Measurements from ENCODE around the gene MBP. TPM values are rescaled to one million over a fixed set of nuclear protein-coding genes. Genes with fewer than 3 reads are reported as not detected.

MBP gene
- total and polyA plus RNA-seq, 2 donors (not counting 3 experiments of a cell fraction or from before 2014, with no cell fraction given) = 1.7 to 2.3 TPM

DNA sequence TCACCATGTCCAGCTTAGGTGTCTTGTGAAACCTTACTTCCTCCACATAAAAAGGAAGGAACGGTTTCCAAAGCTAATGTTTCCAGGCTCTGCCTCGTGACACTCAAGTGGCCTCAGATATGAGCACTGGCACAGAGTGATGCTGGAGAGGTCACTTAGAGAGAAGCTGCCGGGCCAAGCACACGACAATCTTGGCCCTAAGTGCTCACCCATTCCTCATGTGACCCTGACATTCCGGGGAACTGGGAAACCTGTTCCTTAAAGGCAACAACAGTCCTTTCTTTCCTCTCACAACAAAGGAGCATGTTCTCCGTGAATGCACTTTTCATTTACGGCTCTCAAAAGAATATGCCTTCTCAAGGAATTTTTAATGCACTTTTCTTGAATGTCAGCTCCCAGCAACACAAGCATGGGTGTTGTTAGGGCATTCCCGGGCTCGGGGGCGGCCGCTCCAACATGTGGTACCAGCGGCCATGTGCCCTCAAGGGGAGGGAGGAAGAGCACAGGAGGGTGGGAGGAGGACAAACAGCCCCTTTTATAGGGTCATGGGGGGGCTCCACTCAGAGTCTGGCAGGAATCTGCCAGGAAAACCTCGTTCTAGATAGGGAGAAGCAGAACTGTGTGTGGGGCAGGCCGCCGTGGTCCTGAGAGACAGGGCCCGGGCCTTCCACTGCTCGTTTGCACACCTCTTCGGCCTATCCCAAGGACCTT lies 118.6 kb downstream of the MBP start:
- no peak overlapping the region for H3K4me2 ChIP-seq (ENCODE audit: insufficient read depth, low read length)
- no peaks in the 10 kb centered on the region for H4K20me1 ChIP-seq (replicated peaks; ENCODE audit: control insufficient read depth, extremely low read depth, insufficient read depth, low read length)
- TF ChIP-seq EZH2 (IDR thresholded peaks at IDR 0.05; ENCODE audit: borderline replicate concordance, low read depth, low read length, severe bottlenecking) (no peak), JUN (IDR thresholded peaks at IDR 0.05; ENCODE audit: borderline replicate concordance, insufficient read depth, insufficient read length, low read depth) (no peak), MYC (IDR thresholded peaks at IDR 0.05; ENCODE audit: low read depth, low read length) (no peak), POLR2AphosphoS5 (IDR thresholded peaks at IDR 0.05; ENCODE audit: insufficient read depth, low read depth, low read length) (no peak), FOS (IDR thresholded peaks at IDR 0.05; ENCODE audit: borderline replicate concordance, insufficient read depth, low read length) (no peak), POLR2A (IDR thresholded peaks at IDR 0.05; ENCODE audit: low read depth, low read length) (no peak), GATA2 (IDR thresholded peaks at IDR 0.05; ENCODE audit: insufficient read depth, insufficient read length, low read depth, low read length) (no peak)
- TF ChIP-seq, protein P1, sequence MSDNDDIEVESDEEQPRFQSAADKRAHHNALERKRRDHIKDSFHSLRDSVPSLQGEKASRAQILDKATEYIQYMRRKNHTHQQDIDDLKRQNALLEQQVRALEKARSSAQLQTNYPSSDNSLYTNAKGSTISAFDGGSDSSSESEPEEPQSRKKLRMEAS (IDR thresholded peaks at IDR 0.05; ENCODE audit: insufficient read depth, insufficient read length) = no peak
- TF ChIP-seq, protein P2, sequence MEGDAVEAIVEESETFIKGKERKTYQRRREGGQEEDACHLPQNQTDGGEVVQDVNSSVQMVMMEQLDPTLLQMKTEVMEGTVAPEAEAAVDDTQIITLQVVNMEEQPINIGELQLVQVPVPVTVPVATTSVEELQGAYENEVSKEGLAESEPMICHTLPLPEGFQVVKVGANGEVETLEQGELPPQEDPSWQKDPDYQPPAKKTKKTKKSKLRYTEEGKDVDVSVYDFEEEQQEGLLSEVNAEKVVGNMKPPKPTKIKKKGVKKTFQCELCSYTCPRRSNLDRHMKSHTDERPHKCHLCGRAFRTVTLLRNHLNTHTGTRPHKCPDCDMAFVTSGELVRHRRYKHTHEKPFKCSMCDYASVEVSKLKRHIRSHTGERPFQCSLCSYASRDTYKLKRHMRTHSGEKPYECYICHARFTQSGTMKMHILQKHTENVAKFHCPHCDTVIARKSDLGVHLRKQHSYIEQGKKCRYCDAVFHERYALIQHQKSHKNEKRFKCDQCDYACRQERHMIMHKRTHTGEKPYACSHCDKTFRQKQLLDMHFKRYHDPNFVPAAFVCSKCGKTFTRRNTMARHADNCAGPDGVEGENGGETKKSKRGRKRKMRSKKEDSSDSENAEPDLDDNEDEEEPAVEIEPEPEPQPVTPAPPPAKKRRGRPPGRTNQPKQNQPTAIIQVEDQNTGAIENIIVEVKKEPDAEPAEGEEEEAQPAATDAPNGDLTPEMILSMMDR (IDR thresholded peaks at IDR 0.05; ENCODE audit: extremely low read depth in 1 of 2, insufficient read depth in 1 of 2, low read depth in 1 of 2, low read length in 2 of 2) = no peak
- no peak overlapping the region for H3K9ac ChIP-seq (replicated peaks; ENCODE audit: extremely low read depth, insufficient read depth, low read length)
- FAIRE-seq (no peak), DNase-seq (ENCODE audit: low read depth, low spot score) (no peak)
- H3K4me1 ChIP-seq (ENCODE audit: control insufficient read depth, extremely low read depth, insufficient read depth, low read length) = no peaks in the 10 kb centered on the region
- H3K36me3 ChIP-seq (ENCODE audit: control insufficient read depth in 2 of 2, extremely low read depth in 1 of 2, insufficient read depth in 2 of 2, low read length in 2 of 2) = no peaks in the 10 kb centered on the region
- ChIA-PET POLR2A (no interaction called here), CTCF (interaction anchor here (0.9 to 4.2 kb wide), 2 partner anchors 13 to 30 kb away, joined by 3 to 19 read pairs; no protein-coding TSS in a partner anchor)
- H3K9me3 ChIP-seq (replicated peaks; ENCODE audit: control insufficient read depth, insufficient read depth, low read length) = no peaks in the 10 kb centered on the region
- H3K27ac ChIP-seq (ENCODE audit: insufficient read depth, low read depth, low read length) = no peak overlapping the region
- peaks cover 0 to 4% of the 10 kb centered on the region in 2 experiments for H3K27me3 ChIP-seq (ENCODE audit: control insufficient read depth in 2 of 2, insufficient read depth in 2 of 2, low read length in 2 of 2)
- dilution Hi-C loops (cut with MboI; ENCODE audit: extremely low pct_ligation_motif_present, low sequenced_read_pairs) (no loop called here), intact Hi-C loops (cut with micrococcal nuclease) (no loop called here)
- no TSS peak for BruUV-seq (replicated peaks)
- H3K9me1 ChIP-seq (replicated peaks; ENCODE audit: control insufficient read depth, extremely low read depth, insufficient read depth, low read length) = no peaks in the 10 kb centered on the region
- H3K79me2 ChIP-seq (ENCODE audit: control insufficient read depth, insufficient read depth, low read length) = no peaks in the 10 kb centered on the region
- H2AFZ ChIP-seq (ENCODE audit: low read depth, low read length) = no peak overlapping the region
- no peak overlapping the region for H3K4me3 ChIP-seq (replicated peaks in 1 of 3; ENCODE audit: insufficient read depth in 1 of 3, low read depth in 1 of 3, low read length in 3 of 3)

All from endothelial cell of umbilical vein (primary cell).